SK-N-SH (cell line): ENCODE results near the gene RILPL1. TPM values are rescaled to one million over a fixed set of nuclear protein-coding genes. Genes with fewer than 3 reads are reported as not detected.

ENCODE experiments used
- CTCF ChIA-PET: fragments of 300-600, 350-600 bp; formaldehyde crosslinking; extraction: SDS; loops from one replicate; lab custom pipeline; 2021; lab: Yijun Ruan, JAX
- POLR2A ChIA-PET: fragments of 350-600 bp; sonication (Branson Sonifier 250); formaldehyde crosslinking; extraction: SDS; loops from one replicate; lab custom pipeline; 2020; ENCODE audit warnings: antibody characterized with exemption, inconsistent platforms; lab: Yijun Ruan, JAX
- DNase-seq: peaks from one replicate; pipeline ENCODE4 v3.0.0; 2012
- H2AFZ ChIP-seq: fragments of 200-600 bp; sonication (generic); 2 replicates; pipeline ENCODE4 v1.8.1; 2016; ENCODE audit warnings: antibody characterized with exemption, mild to moderate bottlenecking, low read depth
- H3F3A ChIP-seq: fragments of 200-600 bp; sonication (generic); replicated peaks from 2 replicates; pipeline ENCODE3; 2016; ENCODE audit warnings: antibody characterized with exemption, mild to moderate bottlenecking; ENCODE audit not compliant: insufficient read depth
- H3K27ac ChIP-seq, 2 experiments: fragments of 200-500 bp in 1 of 2; fragments of 200-600 bp in 1 of 2; sonication (Bioruptor generic) in 1 of 2; sonication (generic), shearing (Covaris generic) in 1 of 2; 2 replicates each; pipeline versions ENCODE4 v1.5.1 to v1.6.1; 2014 to 2016; ENCODE audit warnings: low read depth in 2 of 2, inconsistent platforms in 1 of 2, low read length in 1 of 2, mild to moderate bottlenecking in 1 of 2, mixed read lengths in 1 of 2
- H3K27me3 ChIP-seq: fragments of 200-600 bp; sonication (generic), shearing (Covaris generic); 2 replicates; pipeline ENCODE4 v1.6.1; 2016; ENCODE audit warnings: mixed run types; ENCODE audit not compliant: insufficient read depth
- H3K36me3 ChIP-seq, 2 experiments: fragments of 200-500 bp in 1 of 2; fragments of 200-600 bp in 1 of 2; sonication (Bioruptor generic) in 1 of 2; sonication (generic) in 1 of 2; replicated peaks in 1 of 2; 2 replicates each; pipeline versions ENCODE3 to v1.5.1; 2014 to 2016; ENCODE audit warnings: low read length in 1 of 2, mild to moderate bottlenecking in 1 of 2; ENCODE audit not compliant: insufficient read depth in 2 of 2, control insufficient read depth in 1 of 2
- H3K4me1 ChIP-seq, 2 experiments: fragments of 200-500 bp in 1 of 2; fragments of 200-600 bp in 1 of 2; sonication (Bioruptor generic) in 1 of 2; sonication (generic), shearing (Covaris generic) in 1 of 2; 2 replicates each; pipeline versions ENCODE4 v1.5.1 to v1.6.1; 2014 to 2016; ENCODE audit warnings: low read depth in 1 of 2, low read length in 1 of 2, mixed run types in 1 of 2; ENCODE audit not compliant: insufficient read depth in 2 of 2, control insufficient read depth in 1 of 2
- H3K4me2 ChIP-seq: fragments of 200-600 bp; sonication (generic), shearing (Covaris generic); 2 replicates; pipeline ENCODE4 v1.6.1; 2017; ENCODE audit warnings: mixed run types
- H3K4me3 ChIP-seq, 2 experiments: fragments of 200-500 bp in 1 of 2; fragments of 200-600 bp in 1 of 2; sonication (Bioruptor generic) in 1 of 2; sonication (generic), shearing (Covaris generic) in 1 of 2; 2 replicates each; pipeline versions ENCODE4 v1.5.1 to v1.8.1; 2014 to 2016; ENCODE audit warnings: low read depth in 2 of 2, inconsistent platforms in 1 of 2, low read length in 1 of 2, mild to moderate bottlenecking in 1 of 2, mixed read lengths in 1 of 2, moderate library complexity in 1 of 2
- H3K79me2 ChIP-seq: fragments of 200-600 bp; sonication (generic); 2 replicates; pipeline ENCODE4 v1.8.1; 2017; ENCODE audit warnings: mild to moderate bottlenecking; ENCODE audit not compliant: insufficient read depth
- H3K9ac ChIP-seq: fragments of 200-600 bp; sonication (generic); 2 replicates; pipeline ENCODE4 v1.6.1; 2017; ENCODE audit warnings: mixed run types
- H3K9me2 ChIP-seq: fragments of 200-600 bp; sonication (generic); 2 replicates; pipeline ENCODE4 v1.6.1; 2017; ENCODE audit warnings: mixed run types
- H3K9me3 ChIP-seq: fragments of 200-600 bp; sonication (generic); 2 replicates; pipeline ENCODE4 v1.6.1; 2017; ENCODE audit warnings: mixed run types, mild to moderate bottlenecking, moderate library complexity
- H4K20me1 ChIP-seq: fragments of 200-600 bp; sonication (generic); 2 replicates; pipeline ENCODE4 v1.6.1; 2017; ENCODE audit warnings: mild to moderate bottlenecking, mixed run types; ENCODE audit not compliant: insufficient read depth
- EP300 ChIP-seq, 2 experiments: IDR thresholded peaks; 2 replicates each; pipeline versions ENCODE4 v1.4.0 to v1.6.1; 2012; ENCODE audit warnings: borderline replicate concordance in 1 of 2, low read depth in 1 of 2, low read length in 1 of 2
- EZH2phosphoT487 ChIP-seq: fragments of 200-600 bp; sonication (generic); IDR thresholded peaks from 2 replicates; pipeline ENCODE4 v1.6.1; 2017; ENCODE audit warnings: low read depth, mixed run types, mild to moderate bottlenecking, antibody characterized with exemption, moderate library complexity, borderline replicate concordance
- FOXJ3 ChIP-seq: sonication (generic); formaldehyde crosslinking; IDR thresholded peaks from 2 replicates; pipeline ENCODE4 v1.5.1; 2020; ENCODE audit warnings: mild to moderate bottlenecking, missing genetic modification reagents
- GABPA ChIP-seq: IDR thresholded peaks from 2 replicates; pipeline ENCODE4 v1.4.0; 2012; ENCODE audit warnings: low read depth, mild to moderate bottlenecking
- JUND ChIP-seq: IDR thresholded peaks from 2 replicates; pipeline ENCODE4 v1.4.0; 2012
- POLR2AphosphoS5 ChIP-seq: IDR thresholded peaks from 2 replicates; pipeline ENCODE4 v1.6.1; 2012; ENCODE audit warnings: low read depth, low read length
- RXRA ChIP-seq: IDR thresholded peaks from 2 replicates; pipeline ENCODE4 v1.4.0; 2012; ENCODE audit warnings: low read depth, mild to moderate bottlenecking, borderline replicate concordance
- SMC3 ChIP-seq: IDR thresholded peaks from 2 replicates; pipeline ENCODE4 v1.6.1; 2012; ENCODE audit warnings: low read depth, low read length, improper control_type of control experiment
- TCF12 ChIP-seq: IDR thresholded peaks from 2 replicates; pipeline ENCODE4 v1.4.0; 2012
- TEAD4 ChIP-seq: IDR thresholded peaks from 2 replicates; pipeline ENCODE4 v1.4.0; 2012; ENCODE audit warnings: mild to moderate bottlenecking, borderline replicate concordance; ENCODE audit not compliant: insufficient read depth
- YY1 ChIP-seq: IDR thresholded peaks from 2 replicates; pipeline ENCODE4 v1.4.0; 2012; ENCODE audit warnings: low read depth, mild to moderate bottlenecking
- WGBS: methylation state at CpG from one replicate; pipeline ENCODE4 v1.1.6; 2017; ENCODE audit warnings: low lambda C conversion rate; 5-methylcytosine and 5-hydroxymethylcytosine counted together
- polyA plus RNA-seq, 3 experiments: library from polyadenylated mRNA; depleted of rRNA; stranded (reverse); fragments of >200 nt; gene quantifications; 2 replicates each; pipeline ENCODE4 v1.2.3, GENCODE V29; 2012
- TF ChIP-seq, protein P1 (sequence below): IDR thresholded peaks from 2 replicates; pipeline ENCODE4 v1.4.0; 2012; ENCODE audit warnings: low read depth
- TF ChIP-seq, protein P2 (sequence below): IDR thresholded peaks from 2 replicates; pipeline ENCODE4 v1.4.0; 2012; ENCODE audit warnings: low read depth, borderline replicate concordance
- TF ChIP-seq, protein P3 (sequence below): IDR thresholded peaks from 2 replicates; pipeline ENCODE4 v1.6.1; 2012; ENCODE audit warnings: mild to moderate bottlenecking, low read depth, low read length, moderate library complexity
- TF ChIP-seq, protein P4 (sequence below): fragments of 200-600 bp; sonication (generic); IDR thresholded peaks from 2 replicates; pipeline ENCODE4 v1.6.1; 2017; ENCODE audit warnings: antibody characterized with exemption, mild to moderate bottlenecking, moderate library complexity

The RILPL1 gene
- polyA plus RNA-seq, 1 of the 3 experiments (the other 2 are of a cell fraction): 32.6 TPM

DNA sequence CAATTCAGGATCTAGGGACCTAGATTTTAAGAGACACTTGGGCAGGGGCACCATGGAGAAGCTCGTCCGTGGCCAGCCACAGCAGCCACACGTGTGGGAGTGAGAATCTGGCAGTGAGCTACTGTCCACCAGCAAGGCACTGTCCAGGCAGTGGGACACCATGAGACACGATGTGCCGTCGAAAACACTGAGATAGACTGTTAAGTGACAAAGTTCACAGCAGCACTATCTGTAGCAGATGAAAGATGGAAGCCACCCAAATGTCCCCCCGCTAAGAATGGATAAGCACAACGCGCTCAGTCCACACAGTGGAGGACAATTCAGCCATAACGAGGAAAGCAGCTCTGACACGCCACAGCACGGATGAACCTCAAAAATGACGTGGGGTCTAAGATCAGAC lies 19.7 kb downstream of the RILPL1 start:
- ChIA-PET CTCF (interaction anchor here (0.6 to 0.9 kb wide), 2 partner anchors 68 to 187 kb away, joined by 3 read pairs; no protein-coding TSS in a partner anchor), POLR2A (no interaction called here)
- no peak overlapping the region for H3K4me3 ChIP-seq
- no peak overlapping the region for H3K27ac ChIP-seq
- H3F3A ChIP-seq: peaks cover 12% of the 10 kb centered on the region
- H3K9me3 ChIP-seq: no peaks in the 10 kb centered on the region
- H3K79me2 ChIP-seq: no peaks in the 10 kb centered on the region
- no peak overlapping the region for H3K4me2 ChIP-seq
- no peak overlapping the region for H2AFZ ChIP-seq
- 96% methylated on average over 13 of the region's 13 CpGs for WGBS
- H3K4me1 ChIP-seq: no peaks in the 10 kb centered on the region
- no peaks in the 10 kb centered on the region for H3K27me3 ChIP-seq
- H3K9me2 ChIP-seq: no peaks in the 10 kb centered on the region
- no peak overlapping the region for H3K9ac ChIP-seq
- H3K36me3 ChIP-seq: peaks cover 3 to 20% of the 10 kb centered on the region in 2 experiments
- no peak for DNase-seq
- TF ChIP-seq, protein P1, sequence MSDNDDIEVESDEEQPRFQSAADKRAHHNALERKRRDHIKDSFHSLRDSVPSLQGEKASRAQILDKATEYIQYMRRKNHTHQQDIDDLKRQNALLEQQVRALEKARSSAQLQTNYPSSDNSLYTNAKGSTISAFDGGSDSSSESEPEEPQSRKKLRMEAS: no peak
- TF ChIP-seq, protein P2, sequence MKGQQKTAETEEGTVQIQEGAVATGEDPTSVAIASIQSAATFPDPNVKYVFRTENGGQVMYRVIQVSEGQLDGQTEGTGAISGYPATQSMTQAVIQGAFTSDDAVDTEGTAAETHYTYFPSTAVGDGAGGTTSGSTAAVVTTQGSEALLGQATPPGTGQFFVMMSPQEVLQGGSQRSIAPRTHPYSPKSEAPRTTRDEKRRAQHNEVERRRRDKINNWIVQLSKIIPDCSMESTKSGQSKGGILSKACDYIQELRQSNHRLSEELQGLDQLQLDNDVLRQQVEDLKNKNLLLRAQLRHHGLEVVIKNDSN: no peak
- no peak for TF ChIP-seq TEAD4
- no peak for TF ChIP-seq RXRA
- no peak for TF ChIP-seq TCF12
- TF ChIP-seq FOXJ3 (CRISPR knock-in tag): no peak
- no peak for TF ChIP-seq POLR2AphosphoS5
- TF ChIP-seq JUND: no peak
- no peak for TF ChIP-seq EZH2phosphoT487
- TF ChIP-seq YY1: no peak
- no peak for TF ChIP-seq GABPA
- no peak for TF ChIP-seq EP300 (IDR thresholded peaks at IDR 0.05; ENCODE audit: borderline replicate concordance in 1 of 2, low read depth in 1 of 2, low read length in 1 of 2)
- no peak for TF ChIP-seq SMC3
- TF ChIP-seq, protein P3, sequence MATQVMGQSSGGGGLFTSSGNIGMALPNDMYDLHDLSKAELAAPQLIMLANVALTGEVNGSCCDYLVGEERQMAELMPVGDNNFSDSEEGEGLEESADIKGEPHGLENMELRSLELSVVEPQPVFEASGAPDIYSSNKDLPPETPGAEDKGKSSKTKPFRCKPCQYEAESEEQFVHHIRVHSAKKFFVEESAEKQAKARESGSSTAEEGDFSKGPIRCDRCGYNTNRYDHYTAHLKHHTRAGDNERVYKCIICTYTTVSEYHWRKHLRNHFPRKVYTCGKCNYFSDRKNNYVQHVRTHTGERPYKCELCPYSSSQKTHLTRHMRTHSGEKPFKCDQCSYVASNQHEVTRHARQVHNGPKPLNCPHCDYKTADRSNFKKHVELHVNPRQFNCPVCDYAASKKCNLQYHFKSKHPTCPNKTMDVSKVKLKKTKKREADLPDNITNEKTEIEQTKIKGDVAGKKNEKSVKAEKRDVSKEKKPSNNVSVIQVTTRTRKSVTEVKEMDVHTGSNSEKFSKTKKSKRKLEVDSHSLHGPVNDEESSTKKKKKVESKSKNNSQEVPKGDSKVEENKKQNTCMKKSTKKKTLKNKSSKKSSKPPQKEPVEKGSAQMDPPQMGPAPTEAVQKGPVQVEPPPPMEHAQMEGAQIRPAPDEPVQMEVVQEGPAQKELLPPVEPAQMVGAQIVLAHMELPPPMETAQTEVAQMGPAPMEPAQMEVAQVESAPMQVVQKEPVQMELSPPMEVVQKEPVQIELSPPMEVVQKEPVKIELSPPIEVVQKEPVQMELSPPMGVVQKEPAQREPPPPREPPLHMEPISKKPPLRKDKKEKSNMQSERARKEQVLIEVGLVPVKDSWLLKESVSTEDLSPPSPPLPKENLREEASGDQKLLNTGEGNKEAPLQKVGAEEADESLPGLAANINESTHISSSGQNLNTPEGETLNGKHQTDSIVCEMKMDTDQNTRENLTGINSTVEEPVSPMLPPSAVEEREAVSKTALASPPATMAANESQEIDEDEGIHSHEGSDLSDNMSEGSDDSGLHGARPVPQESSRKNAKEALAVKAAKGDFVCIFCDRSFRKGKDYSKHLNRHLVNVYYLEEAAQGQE: no peak
- TF ChIP-seq, protein P4, sequence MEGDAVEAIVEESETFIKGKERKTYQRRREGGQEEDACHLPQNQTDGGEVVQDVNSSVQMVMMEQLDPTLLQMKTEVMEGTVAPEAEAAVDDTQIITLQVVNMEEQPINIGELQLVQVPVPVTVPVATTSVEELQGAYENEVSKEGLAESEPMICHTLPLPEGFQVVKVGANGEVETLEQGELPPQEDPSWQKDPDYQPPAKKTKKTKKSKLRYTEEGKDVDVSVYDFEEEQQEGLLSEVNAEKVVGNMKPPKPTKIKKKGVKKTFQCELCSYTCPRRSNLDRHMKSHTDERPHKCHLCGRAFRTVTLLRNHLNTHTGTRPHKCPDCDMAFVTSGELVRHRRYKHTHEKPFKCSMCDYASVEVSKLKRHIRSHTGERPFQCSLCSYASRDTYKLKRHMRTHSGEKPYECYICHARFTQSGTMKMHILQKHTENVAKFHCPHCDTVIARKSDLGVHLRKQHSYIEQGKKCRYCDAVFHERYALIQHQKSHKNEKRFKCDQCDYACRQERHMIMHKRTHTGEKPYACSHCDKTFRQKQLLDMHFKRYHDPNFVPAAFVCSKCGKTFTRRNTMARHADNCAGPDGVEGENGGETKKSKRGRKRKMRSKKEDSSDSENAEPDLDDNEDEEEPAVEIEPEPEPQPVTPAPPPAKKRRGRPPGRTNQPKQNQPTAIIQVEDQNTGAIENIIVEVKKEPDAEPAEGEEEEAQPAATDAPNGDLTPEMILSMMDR: no peak
- no peaks in the 10 kb centered on the region for H4K20me1 ChIP-seq
